CD4-positive, CD25-positive, alpha-beta regulatory T cell (primary cell): ENCODE data around the gene CALN1. TPM values are rescaled to one million over a fixed set of nuclear protein-coding genes. Genes with fewer than 3 reads are reported as not detected.

Experiments used
- ATAC-seq, 2 donors: fragments of 150-1000 bp; cut with Tn5 transposase; one replicate each; pipeline ENCODE4 v1.10.0; 2021; ENCODE audit warnings: low read depth in 2 of 2, moderate number of reproducible peaks in 2 of 2, moderate library complexity in 1 of 2
- DNase-seq, 3 donors: peaks; one replicate each; pipeline versions ENCODE4 v3.0.0 to v3.0.0-alpha.2; 2012 to 2022; ENCODE audit warnings: mixed read lengths in 1 of 3
- H3K27ac ChIP-seq: one replicate; pipeline ENCODE4 v1.7.0; 2013; ENCODE audit warnings: mild to moderate bottlenecking, low read length; ENCODE audit not compliant: insufficient read depth, poor library complexity, severe bottlenecking
- H3K27me3 ChIP-seq: one replicate; pipeline ENCODE4 v1.7.0; 2013; ENCODE audit warnings: low read length; ENCODE audit not compliant: control insufficient read depth, insufficient read depth
- H3K36me3 ChIP-seq: one replicate; pipeline ENCODE4 v1.7.0; 2013; ENCODE audit warnings: mild to moderate bottlenecking, low read length, moderate library complexity; ENCODE audit not compliant: control insufficient read depth, insufficient read depth
- H3K4me1 ChIP-seq: 2 replicates; pipeline ENCODE4 v1.7.0; 2013; ENCODE audit warnings: mild to moderate bottlenecking, low read length; ENCODE audit not compliant: insufficient read depth, control insufficient read depth, poor library complexity, severe bottlenecking
- H3K4me3 ChIP-seq: one replicate; pipeline ENCODE4 v1.7.0; 2013; ENCODE audit warnings: low read depth, mild to moderate bottlenecking, low read length, moderate library complexity
- H3K9me3 ChIP-seq, 2 experiments: 1 replicate in 1 of 2; 2 replicates in 1 of 2; pipeline ENCODE4 v1.7.0; 2013; ENCODE audit warnings: low read length in 2 of 2, mild to moderate bottlenecking in 1 of 2, moderate library complexity in 1 of 2; ENCODE audit not compliant: control insufficient read depth in 2 of 2
- H3K27ac Mint-ChIP-seq, 3 donors: one replicate each; pipeline ENCODE4 v1.8.0; 2020 to 2022; ENCODE audit warnings: mild to moderate bottlenecking in 3 of 3, mixed read lengths in 3 of 3, moderate library complexity in 2 of 3
- H3K27me3 Mint-ChIP-seq: one replicate; pipeline ENCODE4 v1.8.0; 2022; ENCODE audit warnings: mild to moderate bottlenecking, mixed read lengths
- H3K36me3 Mint-ChIP-seq: one replicate; pipeline ENCODE4 v1.8.0; 2020; ENCODE audit warnings: mixed read lengths
- H3K4me1 Mint-ChIP-seq, 4 donors: one replicate each; pipeline ENCODE4 v1.8.0; 2020 to 2022; ENCODE audit warnings: mixed read lengths in 4 of 4, mild to moderate bottlenecking in 1 of 4
- H3K4me3 Mint-ChIP-seq, 4 donors: one replicate each; pipeline ENCODE4 v1.8.0; 2020 to 2022; ENCODE audit warnings: mild to moderate bottlenecking in 4 of 4, mixed read lengths in 4 of 4, moderate library complexity in 3 of 4
- H3K9me3 Mint-ChIP-seq, 7 donors: one replicate each; pipeline ENCODE4 v1.8.0; 2020 to 2022; ENCODE audit warnings: mixed read lengths in 7 of 7, mild to moderate bottlenecking in 3 of 7, moderate library complexity in 2 of 7
- polyA plus RNA-seq, 4 donors: library from polyadenylated mRNA; unstranded; fragments of 300-500 nt; fragmentation: Illumina TruSeq; gene quantifications; one replicate each; pipeline ENCODE4 v1.2.3, GENCODE V29; 2021
- total RNA-seq: library from RNA; stranded (reverse); gene quantifications from one replicate; pipeline ENCODE4 v1.2.3, GENCODE V29; 2022

Gene CALN1
- total and polyA plus RNA-seq, 5 donors from 2014 or later, result 0.52 TPM; not detected in 4

DNA sequence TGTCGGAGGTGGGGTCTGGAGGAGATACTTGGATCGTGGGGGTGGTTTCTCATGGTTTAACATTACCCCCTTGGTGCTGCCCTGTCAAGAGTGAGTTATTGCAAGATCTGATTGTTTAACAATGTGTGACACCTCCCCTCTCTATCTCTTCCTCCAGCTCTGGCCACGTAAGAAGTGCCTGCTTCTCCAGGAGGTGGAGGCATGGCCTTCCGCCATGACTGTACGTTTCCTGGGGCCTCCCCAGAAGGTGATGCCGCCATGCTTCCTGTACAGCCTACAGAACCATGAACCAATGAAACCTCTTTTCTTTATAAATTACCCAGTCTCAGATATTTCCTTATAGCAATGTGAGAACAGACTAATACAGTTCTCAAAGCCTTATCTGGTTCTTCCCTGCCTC is 547.0 kb downstream of the CALN1 start:
- no peaks in the 10 kb centered on the region for H3K4me1 ChIP-seq
- ATAC-seq, result no peak
- Mint-ChIP-seq H3K27ac (no peak overlapping the region), H3K27me3 (no peaks in the 10 kb centered on the region), H3K4me3 (no peak overlapping the region), H3K4me1 (no peaks in the 10 kb centered on the region), H3K36me3 (no peaks in the 10 kb centered on the region), H3K9me3 (peaks cover 0 to 17% (median 5%) of the 10 kb centered on the region in 7 donors)
- DNase-seq, result no peak
- no peaks in the 10 kb centered on the region for H3K27me3 ChIP-seq
- H3K27ac ChIP-seq, result no peak overlapping the region
- H3K36me3 ChIP-seq, result no peaks in the 10 kb centered on the region
- no peak overlapping the region for H3K4me3 ChIP-seq
- no peaks in the 10 kb centered on the region for H3K9me3 ChIP-seq

DNA sequence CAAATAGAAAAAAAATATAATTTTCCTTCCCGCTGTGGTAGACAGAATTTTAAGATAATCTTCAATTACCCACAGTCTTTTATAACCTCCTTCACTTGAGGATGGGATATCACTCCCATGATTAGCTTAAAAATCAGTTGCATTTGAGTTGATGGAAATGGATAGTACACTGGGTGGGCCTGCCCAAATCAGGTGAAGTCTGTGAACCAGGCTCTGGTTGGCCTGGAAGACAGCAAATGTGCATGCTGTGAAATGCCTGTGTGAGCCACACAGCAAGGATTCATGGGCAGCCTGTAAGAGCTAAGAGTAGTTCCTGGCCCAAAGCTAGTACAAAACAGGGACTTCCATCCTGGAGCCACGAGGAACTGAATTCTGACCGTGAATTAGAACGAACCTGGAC is 548.0 kb downstream of the CALN1 start:
- H3K4me1 ChIP-seq, result no peaks in the 10 kb centered on the region
- peaks cover 0 to 21% (median 5%) of the 10 kb centered on the region in 7 donors for H3K9me3 Mint-ChIP-seq
- no peak overlapping the region for H3K4me3 Mint-ChIP-seq
- H3K27me3 Mint-ChIP-seq, result no peaks in the 10 kb centered on the region
- H3K36me3 Mint-ChIP-seq, result no peaks in the 10 kb centered on the region
- H3K9me3 ChIP-seq, result no peaks in the 10 kb centered on the region
- DNase-seq (no peak), ATAC-seq (no peak)
- no peaks in the 10 kb centered on the region for H3K4me1 Mint-ChIP-seq
- no peak overlapping the region for H3K4me3 ChIP-seq
- H3K27me3 ChIP-seq, result no peaks in the 10 kb centered on the region
- no peaks in the 10 kb centered on the region for H3K36me3 ChIP-seq
- H3K27ac Mint-ChIP-seq, result no peak overlapping the region
- no peak overlapping the region for H3K27ac ChIP-seq

DNA sequence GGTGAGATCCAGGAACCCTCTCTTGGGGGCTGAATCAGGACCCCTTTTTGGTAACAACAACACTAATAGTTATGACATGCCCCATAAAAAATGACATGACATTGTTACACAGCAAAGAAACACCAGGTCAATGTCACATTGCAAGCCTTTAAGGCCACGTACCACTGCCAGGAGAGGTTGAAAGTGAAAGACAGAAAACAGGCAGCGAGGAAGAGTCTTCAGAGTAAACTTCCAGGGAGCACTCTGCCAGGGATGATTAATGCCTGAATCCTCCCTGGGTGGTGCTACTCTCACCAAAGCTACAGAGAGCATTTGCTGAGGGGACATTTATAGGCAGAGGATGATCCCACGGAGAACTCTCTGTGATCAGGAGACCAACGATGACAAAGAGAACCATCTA is 551.6 kb downstream of the CALN1 start:
- H3K27ac ChIP-seq, result no peak overlapping the region
- H3K9me3 ChIP-seq, result no peaks in the 10 kb centered on the region
- no peak for DNase-seq
- no peak overlapping the region for H3K4me3 Mint-ChIP-seq
- H3K36me3 ChIP-seq, result no peaks in the 10 kb centered on the region
- H3K27ac Mint-ChIP-seq, result no peak overlapping the region
- ATAC-seq, result no peak
- no peaks in the 10 kb centered on the region for H3K4me1 ChIP-seq
- no peaks in the 10 kb centered on the region for H3K4me1 Mint-ChIP-seq
- H3K27me3 Mint-ChIP-seq, result no peaks in the 10 kb centered on the region
- peaks cover 2 to 21% (median 7%) of the 10 kb centered on the region in 7 donors for H3K9me3 Mint-ChIP-seq
- no peak overlapping the region for H3K4me3 ChIP-seq
- H3K36me3 Mint-ChIP-seq, result no peaks in the 10 kb centered on the region
- H3K27me3 ChIP-seq, result no peaks in the 10 kb centered on the region

DNA sequence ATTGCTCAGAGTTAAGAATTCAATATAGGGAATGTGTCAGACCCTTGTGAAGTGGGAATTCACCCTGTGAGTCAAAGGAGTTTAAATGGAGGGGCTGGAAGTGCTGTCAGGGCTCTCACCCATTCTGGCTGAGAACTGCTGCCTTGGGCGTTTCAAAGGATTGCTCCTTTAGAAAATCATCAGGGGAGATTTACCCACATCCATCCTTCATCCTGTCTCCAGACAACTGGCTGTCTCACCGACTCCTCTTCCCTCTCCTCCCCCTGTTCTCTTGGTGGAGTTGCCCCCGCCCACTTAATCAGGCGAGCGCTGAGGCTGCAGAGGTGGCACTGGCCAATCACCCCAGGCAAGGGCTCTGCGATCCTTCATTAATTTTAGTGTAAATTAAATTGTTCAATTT is 554.8 kb downstream of the CALN1 start:
- no peak overlapping the region for H3K27ac Mint-ChIP-seq
- H3K4me1 Mint-ChIP-seq, result no peaks in the 10 kb centered on the region
- no peak overlapping the region for H3K4me3 Mint-ChIP-seq
- no peaks in the 10 kb centered on the region for H3K9me3 ChIP-seq
- no peaks in the 10 kb centered on the region for H3K36me3 Mint-ChIP-seq
- H3K4me3 ChIP-seq, result no peak overlapping the region
- peaks cover 0 to 13% (median 4%) of the 10 kb centered on the region in 7 donors for H3K9me3 Mint-ChIP-seq
- DNase-seq (no peak), ATAC-seq (no peak)
- no peaks in the 10 kb centered on the region for H3K4me1 ChIP-seq
- H3K27ac ChIP-seq, result no peak overlapping the region
- H3K27me3 Mint-ChIP-seq, result no peaks in the 10 kb centered on the region
- no peaks in the 10 kb centered on the region for H3K27me3 ChIP-seq
- no peaks in the 10 kb centered on the region for H3K36me3 ChIP-seq

DNA sequence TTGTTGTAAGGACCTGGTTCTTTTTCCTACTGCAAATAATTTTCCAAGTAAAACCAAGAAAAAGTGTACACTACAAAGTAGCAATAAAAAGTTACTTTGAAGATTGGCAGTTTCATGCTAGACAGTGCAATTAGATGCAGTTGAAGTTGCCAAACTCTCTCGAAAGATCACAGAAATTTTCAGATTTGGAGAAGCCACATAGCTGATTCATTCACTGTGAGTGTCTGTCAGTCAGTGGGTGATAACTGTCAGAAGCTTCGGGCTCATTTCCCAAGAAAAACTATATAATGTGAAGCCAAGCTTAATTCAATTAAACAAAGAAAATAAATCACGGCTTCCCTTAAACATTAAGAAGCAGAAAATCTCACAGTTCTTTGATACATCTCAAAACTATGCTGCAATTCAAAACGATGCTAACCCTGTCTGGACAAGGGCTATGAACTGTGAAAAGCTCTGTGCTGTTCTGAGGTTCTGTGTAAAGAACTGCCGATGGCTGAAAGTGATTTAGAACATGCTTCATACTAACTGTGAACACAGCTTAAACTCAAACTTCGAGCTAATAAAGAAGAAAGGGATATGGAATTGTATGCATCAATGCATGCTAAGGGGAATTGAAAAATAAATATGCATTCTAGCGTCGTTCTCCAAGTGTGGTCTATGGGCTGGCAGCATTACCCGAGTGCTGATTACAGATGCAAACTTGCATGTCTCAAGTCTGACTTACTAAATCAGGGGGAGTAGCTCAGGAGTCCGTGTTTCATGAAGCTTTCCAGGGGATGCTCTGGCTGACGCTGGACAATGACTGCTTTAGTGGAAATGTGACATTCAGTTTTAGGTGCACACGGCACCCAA is 557.4 kb downstream of the CALN1 start:
- no peaks in the 10 kb centered on the region for H3K4me1 Mint-ChIP-seq
- peaks cover 0 to 10% (median 3%) of the 10 kb centered on the region in 7 donors for H3K9me3 Mint-ChIP-seq
- Histone ChIP-seq H3K27ac (no peak overlapping the region), H3K36me3 (no peaks in the 10 kb centered on the region), H3K4me3 (no peak overlapping the region), H3K9me3 (no peaks in the 10 kb centered on the region), H3K27me3 (no peaks in the 10 kb centered on the region), H3K4me1 (no peaks in the 10 kb centered on the region)
- no peak for DNase-seq
- no peak overlapping the region for H3K27ac Mint-ChIP-seq
- H3K36me3 Mint-ChIP-seq, result no peaks in the 10 kb centered on the region
- no peak overlapping the region for H3K4me3 Mint-ChIP-seq
- H3K27me3 Mint-ChIP-seq, result no peaks in the 10 kb centered on the region
- no peak for ATAC-seq

DNA sequence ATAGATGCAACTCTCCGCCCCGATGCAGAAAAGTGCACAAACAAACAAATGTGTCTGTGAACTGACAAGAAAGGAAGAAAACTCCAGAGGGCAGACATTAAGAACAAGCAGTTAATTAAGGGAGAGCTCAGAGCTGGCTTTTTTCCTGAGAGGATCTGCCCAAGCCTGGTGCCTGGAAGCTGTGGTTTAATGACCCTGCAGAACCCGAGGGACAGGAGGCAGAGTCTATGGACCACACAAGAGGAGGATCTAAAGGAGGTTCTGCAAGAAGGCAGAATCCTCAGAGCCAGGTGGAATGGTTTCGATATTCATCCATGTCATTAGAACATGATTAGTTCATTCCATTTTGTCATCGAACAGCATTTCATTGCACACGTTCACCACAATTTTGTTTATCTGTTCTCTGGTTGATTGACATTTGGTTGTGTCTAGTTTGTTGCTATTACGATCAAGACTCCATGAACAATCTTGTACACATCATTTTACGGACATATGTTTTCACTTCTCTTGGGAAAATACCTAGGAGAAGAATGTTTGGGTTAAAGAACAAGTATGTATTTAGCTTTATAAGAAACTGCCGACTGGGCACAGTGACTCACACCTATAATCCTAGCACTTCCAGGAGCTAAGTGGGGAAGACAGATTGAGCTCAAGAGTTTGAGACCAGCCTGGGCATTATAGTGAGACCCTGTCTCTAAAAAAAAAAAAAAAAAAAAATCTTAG is 560.2 kb downstream of the CALN1 start:
- H3K4me3 ChIP-seq, result no peak overlapping the region
- no peaks in the 10 kb centered on the region for H3K27me3 ChIP-seq
- no peak overlapping the region for H3K4me3 Mint-ChIP-seq
- no peaks in the 10 kb centered on the region for H3K4me1 ChIP-seq
- no peaks in the 10 kb centered on the region for H3K27me3 Mint-ChIP-seq
- H3K27ac Mint-ChIP-seq, result no peak overlapping the region
- H3K36me3 ChIP-seq, result no peaks in the 10 kb centered on the region
- H3K4me1 Mint-ChIP-seq, result no peaks in the 10 kb centered on the region
- peaks cover 0 to 21% (median 4%) of the 10 kb centered on the region in 7 donors for H3K9me3 Mint-ChIP-seq
- H3K27ac ChIP-seq, result no peak overlapping the region
- no peaks in the 10 kb centered on the region for H3K9me3 ChIP-seq
- ATAC-seq (no peak), DNase-seq (no peak)
- H3K36me3 Mint-ChIP-seq, result no peaks in the 10 kb centered on the region

DNA sequence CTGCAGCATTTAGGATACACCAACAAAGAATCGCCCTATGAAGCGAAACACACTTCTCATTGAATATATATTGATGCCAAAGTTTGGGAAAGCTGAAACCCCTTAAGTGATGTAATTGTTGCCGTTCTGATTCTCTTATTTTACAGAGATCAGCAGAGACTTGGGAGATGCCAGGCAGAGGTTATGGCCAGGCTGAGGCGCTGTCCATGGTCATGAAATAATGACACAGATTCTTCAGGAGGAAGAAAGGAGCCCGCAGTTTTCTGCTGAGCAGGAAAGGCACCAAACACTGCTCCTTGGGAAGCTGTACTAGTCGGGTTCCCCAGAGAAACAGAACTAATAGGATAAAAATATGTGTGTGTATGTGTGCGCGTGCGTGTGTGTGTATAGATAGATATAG is 566.0 kb downstream of the CALN1 start:
- H3K9me3 ChIP-seq, result no peaks in the 10 kb centered on the region
- Mint-ChIP-seq H3K36me3 (no peaks in the 10 kb centered on the region), H3K9me3 (peaks cover 0 to 32% (median 6%) of the 10 kb centered on the region in 7 donors), H3K27ac (no peak overlapping the region), H3K4me1 (no peaks in the 10 kb centered on the region), H3K4me3 (no peak overlapping the region), H3K27me3 (no peaks in the 10 kb centered on the region)
- H3K4me3 ChIP-seq, result no peak overlapping the region
- H3K27me3 ChIP-seq, result no peaks in the 10 kb centered on the region
- DNase-seq (no peak), ATAC-seq (no peak)
- H3K36me3 ChIP-seq, result no peaks in the 10 kb centered on the region
- no peaks in the 10 kb centered on the region for H3K4me1 ChIP-seq
- no peak overlapping the region for H3K27ac ChIP-seq
